ENCODE results near the gene ZNF213.

- no peak for TF ChIP-seq EZH2 (IDR thresholded peaks at IDR 0.05)
- peak; percentile 57; the same call in 1 of the 2 replicates for TF ChIP-seq POLR2AphosphoS5 (IDR thresholded peaks at IDR 0.05; ENCODE audit: borderline replicate concordance, low read depth, low read length)
Measured at GRCh38 chr16:3099732-3100499, 34.9 kb upstream of the ZNF213 start.

Measured in SK-N-MC (cell line).